Posterior vena cava (tissue), 2 donors: ENCODE results near the gene ZFP90. TPM values are rescaled to one million over a fixed set of nuclear protein-coding genes. Genes with fewer than 3 reads are reported as not detected.

Experiments
- total RNA-seq, 2 donors: library from RNA; stranded (reverse); fragmentation: NEBNext Ultra II Directional; extraction: Animal tissue kit (Norgen Biotek cat#: 25700); gene quantifications; one replicate each; pipeline ENCODE4 v1.2.1, GENCODE V29; 2021
- donor health status: DM: yes; HTN: yes; CAD: no.
- donor health status: DM: yes; HTN: yes; CAD: no.

ZFP90 gene
- total RNA-seq, 2 donors from 2014 or later = 17.9 to 18.1 TPM

Other genes starting within 250 kb of the ZFP90 start
- gene SLC7A6OS, start 228.3 kb upstream of the ZFP90 start, total RNA-seq = 10 to 100 TPM in 1 of 2 donors, 1 to 10 TPM in 1; 9.9 to 12.5 TPM
- 10 to 100 TPM; 18.1 to 22.9 TPM for gene PRMT7, start 228.3 kb upstream of the ZFP90 start, total RNA-seq
- under 1 TPM; 0.19 to 0.23 TPM for gene SMPD3, start 90.8 kb upstream of the ZFP90 start, total RNA-seq
- gene CDH3, start 106.0 kb downstream of the ZFP90 start, total RNA-seq = 1 to 10 TPM; 2.9 to 3.4 TPM
- gene CDH1, start 198.0 kb downstream of the ZFP90 start, total RNA-seq = not detected